SHP77 treated with DMSO at 0.1 percent for 48 hours (cell line): ENCODE results near the gene ADGRG3.
"Not testable (repeated sequence)": the region's sequence is repeated elsewhere in the genome, so short reads cannot be mapped to it uniquely, and the experiment has no call there.

Source experiments
- DNase-seq: peaks from one replicate; lab custom pipeline; 2025; lab: John Stamatoyannopoulos, UW

ADGRG3 gene

GRCh38 chr16:57697896-57698537 is 29.9 kb downstream of the ADGRG3 start:
- DNase-seq, result no peak

- DNase-seq, result no peak
These were observed 30.8 kb downstream of the ADGRG3 start for GRCh38 chr16:57698812-57699405.

GRCh38 chr16:57699481-57699880 is 31.4 kb downstream of the ADGRG3 start:
- DNase-seq, result no peak

- DNase-seq, result no peak
These were observed 31.8 kb downstream of the ADGRG3 start for GRCh38 chr16:57699899-57700298.

GRCh38 chr16:57700781-57701551 is 32.9 kb downstream of the ADGRG3 start:
- no peak for DNase-seq

GRCh38 chr16:57701759-57702371 is 33.8 kb downstream of the ADGRG3 start:
- no peak for DNase-seq

GRCh38 chr16:57703416-57704010 is 35.4 kb downstream of the ADGRG3 start:
- DNase-seq, result no peak

- no peak for DNase-seq
These were observed 36.2 kb downstream of the ADGRG3 start for GRCh38 chr16:57704011-57704904.

- no peak for DNase-seq
These were observed 37.1 kb downstream of the ADGRG3 start for GRCh38 chr16:57704905-57705852.

- DNase-seq, result no peak
These were observed 38.6 kb downstream of the ADGRG3 start for GRCh38 chr16:57706717-57707116.

- no peak for DNase-seq
These were observed 39.2 kb downstream of the ADGRG3 start for GRCh38 chr16:57707331-57707730.

GRCh38 chr16:57708168-57708567 is 40.1 kb downstream of the ADGRG3 start:
- no peak for DNase-seq

GRCh38 chr16:57709663-57710062 is 41.6 kb downstream of the ADGRG3 start:
- DNase-seq, result no peak

- DNase-seq, result no peak
These were observed 43.2 kb downstream of the ADGRG3 start for GRCh38 chr16:57711346-57711745.

GRCh38 chr16:57711993-57712392 is 43.9 kb downstream of the ADGRG3 start:
- DNase-seq, result no peak

- not testable (repeated sequence) for DNase-seq
These were observed 44.5 kb downstream of the ADGRG3 start for GRCh38 chr16:57712569-57712968.

GRCh38 chr16:57713596-57713995 is 45.5 kb downstream of the ADGRG3 start:
- DNase-seq, result no peak

- no peak for DNase-seq
These were observed 45.9 kb downstream of the ADGRG3 start for GRCh38 chr16:57714047-57714446.

- no peak for DNase-seq
These were observed 52.1 kb downstream of the ADGRG3 start for GRCh38 chr16:57720142-57720575.
